GM12878 (cell line): Measurements from ENCODE around the gene ZBTB24. TPM values are rescaled to one million over a fixed set of nuclear protein-coding genes. Genes with fewer than 3 reads are reported as not detected.

Experiments
- ATAC-seq: fragments of 200-7000 bp; cut with Tn5 transposase; 3 replicates; pipeline ENCODE4 v1.9.1; 2020; ENCODE audit warnings: mild to moderate bottlenecking, moderate library complexity
- BruUV-seq: library from RNA; stranded (reverse); fragments of 400-500 nt; replicated peaks from 2 replicates; lab custom pipeline; 2021; lab: Mats Ljungman, UMichigan
- CTCF ChIA-PET: fragments of 300-600 bp; sonication (Branson Sonifier 250); formaldehyde crosslinking; extraction: SDS; loops from one replicate; lab custom pipeline; 2021; ENCODE audit warnings: inconsistent platforms; lab: Yijun Ruan, JAX
- POLR2A ChIA-PET: fragments of 350-600 bp; formaldehyde crosslinking; extraction: SDS; loops from one replicate; lab custom pipeline; 2021; ENCODE audit warnings: inconsistent platforms; lab: Charles Lee
- RAD21 ChIA-PET: fragments of 300-600 bp; sonication (Branson Sonifier 250); formaldehyde crosslinking; loops from one replicate; lab custom pipeline; 2023; ENCODE audit warnings: antibody characterized with exemption; ENCODE audit not compliant: unreplicated experiment; lab: Charles Lee
- SMC1A ChIA-PET: fragments of 300-600 bp; sonication (Branson Sonifier 250); formaldehyde crosslinking; loops from one replicate; lab custom pipeline; 2023; ENCODE audit not compliant: unreplicated experiment, uncharacterized antibody; lab: Charles Lee
- DNase-seq: peaks from one replicate; pipeline ENCODE4 v3.0.0-alpha.2; 2011; ENCODE audit warnings: low read depth, low spot score
- FAIRE-seq: peaks from 3 replicates; lab custom pipeline; 2011; peaks lifted over from hg19 to GRCh38; lab: Jason Lieb, UNC
- H2AFZ ChIP-seq: 2 replicates; pipeline ENCODE4 v1.6.0; 2011; ENCODE audit warnings: low read depth, low read length, control low read depth; ENCODE audit not compliant: control insufficient read depth
- H3K27ac ChIP-seq: 2 replicates; pipeline ENCODE4 v1.5.1; 2011; ENCODE audit warnings: control low read depth; ENCODE audit not compliant: control insufficient read depth, insufficient read depth
- H3K27me3 ChIP-seq, 2 experiments: replicated peaks in 1 of 2; 2 replicates each; pipeline versions ENCODE4 v1.6.0 to v1.6.1; 2011; ENCODE audit warnings: low read length in 1 of 2; ENCODE audit not compliant: control insufficient read depth in 2 of 2, insufficient read depth in 2 of 2
- H3K36me3 ChIP-seq, 2 experiments: 2 replicates each; pipeline ENCODE4 v1.5.1; 2011; ENCODE audit warnings: low read length in 1 of 2; ENCODE audit not compliant: control insufficient read depth in 2 of 2, insufficient read depth in 2 of 2
- H3K4me1 ChIP-seq: 2 replicates; pipeline ENCODE4 v1.6.1; 2011; ENCODE audit warnings: mild to moderate bottlenecking, low read length, moderate library complexity, mixed read lengths; ENCODE audit not compliant: control insufficient read depth, insufficient read depth
- H3K4me2 ChIP-seq: 2 replicates; pipeline ENCODE4 v1.6.0; 2011; ENCODE audit warnings: control low read depth; ENCODE audit not compliant: control insufficient read depth, insufficient read depth
- H3K4me3 ChIP-seq: fragments of 200-600 bp; sonication (generic); 2 replicates; pipeline ENCODE4 v1.5.1; 2016
- H3K79me2 ChIP-seq: 2 replicates; pipeline ENCODE4 v1.6.0; 2011; ENCODE audit warnings: low read length; ENCODE audit not compliant: control insufficient read depth, insufficient read depth
- H3K9ac ChIP-seq: 2 replicates; pipeline ENCODE4 v1.8.0; 2011; ENCODE audit warnings: low read length, control low read depth, mixed read lengths; ENCODE audit not compliant: control insufficient read depth, insufficient read depth
- H3K9me3 ChIP-seq: replicated peaks from 3 replicates; pipeline ENCODE4 v1.5.1; 2011; ENCODE audit warnings: mild to moderate bottlenecking, low read length; ENCODE audit not compliant: control insufficient read depth, insufficient read depth
- H4K20me1 ChIP-seq: 2 replicates; pipeline ENCODE4 v1.6.0; 2011; ENCODE audit not compliant: control insufficient read depth, insufficient read depth
- CBFB ChIP-seq: IDR thresholded peaks from 2 replicates; pipeline ENCODE4 v1.6.1; 2016; ENCODE audit warnings: antibody characterized with exemption, low read depth
- CEBPB ChIP-seq, 2 experiments: fragments of 150-350 bp in 1 of 2; IDR thresholded peaks; 2 replicates each; pipeline ENCODE4 v1.6.1; 2012 to 2014; ENCODE audit warnings: low read depth in 2 of 2, low read length in 2 of 2, borderline replicate concordance in 1 of 2, inconsistent platforms in 1 of 2
- IRF4 ChIP-seq: IDR thresholded peaks from 2 replicates; pipeline ENCODE4 v1.6.1; 2011; ENCODE audit warnings: low read depth, low read length
- JUNB ChIP-seq: IDR thresholded peaks from 2 replicates; pipeline ENCODE4 v1.6.1; 2016; ENCODE audit warnings: antibody characterized with exemption, mild to moderate bottlenecking
- LARP7 ChIP-seq: fragments of 450-650 bp; IDR thresholded peaks from 2 replicates; pipeline ENCODE4 v1.6.1; 2017; ENCODE audit warnings: mild to moderate bottlenecking
- NBN ChIP-seq: fragments of 450-650 bp; IDR thresholded peaks from 2 replicates; pipeline ENCODE4 v1.6.1; 2016
- NFYA ChIP-seq: IDR thresholded peaks from 2 replicates; pipeline ENCODE4 v1.6.1; 2011; ENCODE audit warnings: low read depth, mild to moderate bottlenecking, low read length, improper control_type of control experiment, borderline replicate concordance
- PAX5 ChIP-seq: IDR thresholded peaks from 2 replicates; pipeline ENCODE4 v1.6.1; 2011; ENCODE audit warnings: low read depth, low read length, borderline replicate concordance
- RB1 ChIP-seq: fragments of 450-650 bp; formaldehyde crosslinking; IDR thresholded peaks from 2 replicates; pipeline ENCODE4 v1.6.1; 2017; ENCODE audit warnings: mild to moderate bottlenecking, borderline replicate concordance
- SMC3 ChIP-seq: IDR thresholded peaks from 2 replicates; pipeline ENCODE4 v1.6.1; 2011; ENCODE audit warnings: low read length, improper control_type of control experiment, borderline replicate concordance
- ZNF384 ChIP-seq: IDR thresholded peaks from 2 replicates; pipeline ENCODE4 v1.6.1; 2012; ENCODE audit warnings: low read depth, mild to moderate bottlenecking, low read length, improper control_type of control experiment, borderline replicate concordance
- WGBS: methylation state at CpG from one replicate; pipeline ENCODE4 v1.1.6; 2016; ENCODE audit warnings: low lambda C conversion rate; ENCODE audit not compliant: insufficient replicate concordance, insufficient coverage; ENCODE audit errors: missing lambda C conversion rate; 5-methylcytosine and 5-hydroxymethylcytosine counted together
- in situ Hi-C: fragments of 300-500 bp; cut with MboI; formaldehyde crosslinking; loops from 9 replicates; pipeline ENCODE4 v1.14.3; 2018; ENCODE audit warnings: mixed read lengths
- intact Hi-C: fragments of 100-400 bp; cut with micrococcal nuclease; formaldehyde crosslinking; loops from one replicate; pipeline ENCODE4 v1.14.2; 2022; ENCODE audit not compliant: unreplicated experiment
- polyA plus RNA-seq, 11 experiments: library from polyadenylated mRNA; depleted of rRNA in 4 of 11; unstranded in 6 of 11; stranded (reverse) in 5 of 11; fragments of >200 nt; fragmentation: Nextera tagmentation in 4 of 11; fragmentation: Illumina TruSeq in 1 of 11; extraction: Ambion mirVana in 4 of 11; extraction: Trizol in 1 of 11; gene quantifications; 1 replicate in 1 of 11; 2 replicates in 10 of 11; pipeline versions ENCODE4 v1.2.1 to v1.2.3, GENCODE V29; 2011 to 2016; ENCODE audit warnings: inconsistent platforms in 2 of 11, missing spikeins in 2 of 11, low read depth in 1 of 11
- total RNA-seq, 4 experiments: library from RNA; depleted of rRNA in 3 of 4; stranded (reverse); fragments of >200 nt in 3 of 4; fragmentation: Illumina TruSeq in 1 of 4; extraction: Trizol in 1 of 4; gene quantifications; 2 replicates each; pipeline versions ENCODE4 v1.2.1 to v1.2.3, GENCODE V29; 2013 to 2021
- TF ChIP-seq, protein P1 (sequence below): fragments of 450-650 bp; formaldehyde crosslinking; IDR thresholded peaks from 2 replicates; pipeline ENCODE4 v1.5.0; 2022; ENCODE audit warnings: mild to moderate bottlenecking, missing genetic modification characterization
- TF ChIP-seq, protein P2 (sequence below): IDR thresholded peaks from 2 replicates; pipeline ENCODE4 v1.6.1; 2012; ENCODE audit warnings: improper control_type of control experiment, low read depth, low read length; ENCODE audit not compliant: insufficient replicate concordance
- TF ChIP-seq, protein P3 (sequence below): IDR thresholded peaks from 2 replicates; pipeline ENCODE4 v1.6.1; 2011; ENCODE audit warnings: mild to moderate bottlenecking, low read depth, low read length, moderate library complexity; ENCODE audit not compliant: insufficient replicate concordance

ZBTB24 gene
- total and polyA plus RNA-seq, 10 of the 15 experiments (the other 5 are each of a cell fraction or from before 2014, with no cell fraction given) = 2.9 to 17.7 (median 8.5) TPM

DNA sequence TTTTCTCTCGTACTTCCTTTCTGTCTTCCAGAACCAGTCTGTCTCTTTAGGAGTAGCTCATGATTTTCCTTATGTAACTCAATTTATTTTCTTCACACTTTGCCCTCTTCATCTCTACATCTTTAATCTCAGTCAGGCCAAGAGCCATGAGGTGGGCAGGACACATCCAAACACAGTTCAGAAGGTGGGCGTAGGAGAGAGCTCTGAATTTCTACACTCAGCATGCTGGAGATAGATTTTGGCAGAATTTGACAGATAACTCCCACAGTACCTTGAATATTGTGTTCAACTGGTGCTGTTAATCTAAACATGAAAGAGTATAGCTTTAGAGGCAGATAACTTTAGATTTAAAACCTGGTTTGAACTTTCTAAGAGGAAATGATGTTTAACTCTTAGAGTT is 23.8 kb upstream of the ZBTB24 start:
- in situ Hi-C loops = no loop called here
- POLR2A ChIA-PET = no interaction called here
- TF ChIP-seq IRF4 (no peak), JUNB (no peak), SMC3 (no peak), NBN (no peak), CEBPB (IDR thresholded peaks at IDR 0.05; ENCODE audit: borderline replicate concordance in 1 of 2, low read depth in 2 of 2, low read length in 2 of 2) (no peak), NFYA (no peak), PAX5 (no peak), ZNF384 (no peak), CBFB (no peak), RB1 (no peak), LARP7 (no peak)
- TF ChIP-seq, protein P1, sequence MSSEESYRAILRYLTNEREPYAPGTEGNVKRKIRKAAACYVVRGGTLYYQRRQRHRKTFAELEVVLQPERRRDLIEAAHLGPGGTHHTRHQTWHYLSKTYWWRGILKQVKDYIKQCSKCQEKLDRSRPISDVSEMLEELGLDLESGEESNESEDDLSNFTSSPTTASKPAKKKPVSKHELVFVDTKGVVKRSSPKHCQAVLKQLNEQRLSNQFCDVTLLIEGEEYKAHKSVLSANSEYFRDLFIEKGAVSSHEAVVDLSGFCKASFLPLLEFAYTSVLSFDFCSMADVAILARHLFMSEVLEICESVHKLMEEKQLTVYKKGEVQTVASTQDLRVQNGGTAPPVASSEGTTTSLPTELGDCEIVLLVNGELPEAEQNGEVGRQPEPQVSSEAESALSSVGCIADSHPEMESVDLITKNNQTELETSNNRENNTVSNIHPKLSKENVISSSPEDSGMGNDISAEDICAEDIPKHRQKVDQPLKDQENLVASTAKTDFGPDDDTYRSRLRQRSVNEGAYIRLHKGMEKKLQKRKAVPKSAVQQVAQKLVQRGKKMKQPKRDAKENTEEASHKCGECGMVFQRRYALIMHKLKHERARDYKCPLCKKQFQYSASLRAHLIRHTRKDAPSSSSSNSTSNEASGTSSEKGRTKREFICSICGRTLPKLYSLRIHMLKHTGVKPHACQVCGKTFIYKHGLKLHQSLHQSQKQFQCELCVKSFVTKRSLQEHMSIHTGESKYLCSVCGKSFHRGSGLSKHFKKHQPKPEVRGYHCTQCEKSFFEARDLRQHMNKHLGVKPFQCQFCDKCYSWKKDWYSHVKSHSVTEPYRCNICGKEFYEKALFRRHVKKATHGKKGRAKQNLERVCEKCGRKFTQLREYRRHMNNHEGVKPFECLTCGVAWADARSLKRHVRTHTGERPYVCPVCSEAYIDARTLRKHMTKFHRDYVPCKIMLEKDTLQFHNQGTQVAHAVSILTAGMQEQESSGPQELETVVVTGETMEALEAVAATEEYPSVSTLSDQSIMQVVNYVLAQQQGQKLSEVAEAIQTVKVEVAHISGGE = no peak
- TF ChIP-seq, protein P2, sequence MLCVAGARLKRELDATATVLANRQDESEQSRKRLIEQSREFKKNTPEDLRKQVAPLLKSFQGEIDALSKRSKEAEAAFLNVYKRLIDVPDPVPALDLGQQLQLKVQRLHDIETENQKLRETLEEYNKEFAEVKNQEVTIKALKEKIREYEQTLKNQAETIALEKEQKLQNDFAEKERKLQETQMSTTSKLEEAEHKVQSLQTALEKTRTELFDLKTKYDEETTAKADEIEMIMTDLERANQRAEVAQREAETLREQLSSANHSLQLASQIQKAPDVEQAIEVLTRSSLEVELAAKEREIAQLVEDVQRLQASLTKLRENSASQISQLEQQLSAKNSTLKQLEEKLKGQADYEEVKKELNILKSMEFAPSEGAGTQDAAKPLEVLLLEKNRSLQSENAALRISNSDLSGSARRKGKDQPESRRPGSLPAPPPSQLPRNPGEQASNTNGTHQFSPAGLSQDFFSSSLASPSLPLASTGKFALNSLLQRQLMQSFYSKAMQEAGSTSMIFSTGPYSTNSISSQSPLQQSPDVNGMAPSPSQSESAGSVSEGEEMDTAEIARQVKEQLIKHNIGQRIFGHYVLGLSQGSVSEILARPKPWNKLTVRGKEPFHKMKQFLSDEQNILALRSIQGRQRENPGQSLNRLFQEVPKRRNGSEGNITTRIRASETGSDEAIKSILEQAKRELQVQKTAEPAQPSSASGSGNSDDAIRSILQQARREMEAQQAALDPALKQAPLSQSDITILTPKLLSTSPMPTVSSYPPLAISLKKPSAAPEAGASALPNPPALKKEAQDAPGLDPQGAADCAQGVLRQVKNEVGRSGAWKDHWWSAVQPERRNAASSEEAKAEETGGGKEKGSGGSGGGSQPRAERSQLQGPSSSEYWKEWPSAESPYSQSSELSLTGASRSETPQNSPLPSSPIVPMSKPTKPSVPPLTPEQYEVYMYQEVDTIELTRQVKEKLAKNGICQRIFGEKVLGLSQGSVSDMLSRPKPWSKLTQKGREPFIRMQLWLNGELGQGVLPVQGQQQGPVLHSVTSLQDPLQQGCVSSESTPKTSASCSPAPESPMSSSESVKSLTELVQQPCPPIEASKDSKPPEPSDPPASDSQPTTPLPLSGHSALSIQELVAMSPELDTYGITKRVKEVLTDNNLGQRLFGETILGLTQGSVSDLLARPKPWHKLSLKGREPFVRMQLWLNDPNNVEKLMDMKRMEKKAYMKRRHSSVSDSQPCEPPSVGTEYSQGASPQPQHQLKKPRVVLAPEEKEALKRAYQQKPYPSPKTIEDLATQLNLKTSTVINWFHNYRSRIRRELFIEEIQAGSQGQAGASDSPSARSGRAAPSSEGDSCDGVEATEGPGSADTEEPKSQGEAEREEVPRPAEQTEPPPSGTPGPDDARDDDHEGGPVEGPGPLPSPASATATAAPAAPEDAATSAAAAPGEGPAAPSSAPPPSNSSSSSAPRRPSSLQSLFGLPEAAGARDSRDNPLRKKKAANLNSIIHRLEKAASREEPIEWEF = no peak
- TF ChIP-seq, protein P3, sequence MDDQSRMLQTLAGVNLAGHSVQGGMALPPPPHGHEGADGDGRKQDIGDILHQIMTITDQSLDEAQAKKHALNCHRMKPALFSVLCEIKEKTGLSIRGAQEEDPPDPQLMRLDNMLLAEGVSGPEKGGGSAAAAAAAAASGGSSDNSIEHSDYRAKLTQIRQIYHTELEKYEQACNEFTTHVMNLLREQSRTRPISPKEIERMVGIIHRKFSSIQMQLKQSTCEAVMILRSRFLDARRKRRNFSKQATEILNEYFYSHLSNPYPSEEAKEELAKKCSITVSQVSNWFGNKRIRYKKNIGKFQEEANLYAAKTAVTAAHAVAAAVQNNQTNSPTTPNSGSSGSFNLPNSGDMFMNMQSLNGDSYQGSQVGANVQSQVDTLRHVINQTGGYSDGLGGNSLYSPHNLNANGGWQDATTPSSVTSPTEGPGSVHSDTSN = no peak

More for the DNA sequence above, 23.8 kb upstream of the ZBTB24 start:
- Histone ChIP-seq H3K9ac (no peak overlapping the region), H4K20me1 (no peaks in the 10 kb centered on the region), H3K79me2 (no peaks in the 10 kb centered on the region), H3K4me1 (no peaks in the 10 kb centered on the region), H3K4me2 (no peak overlapping the region), H3K36me3 (no peaks in the 10 kb centered on the region), H3K4me3 (no peak overlapping the region), H3K27ac (no peak overlapping the region), H3K9me3 (no peaks in the 10 kb centered on the region; the same call in 2 of the 3 replicates), H3K27me3 (no peaks in the 10 kb centered on the region; a peak in 1 of 4 replicates), H2AFZ (no peak overlapping the region)
- SMC1A ChIA-PET = interaction anchor here (0.8 to 1.6 kb wide), 4 partner anchors 9 to 651 kb away, joined by 3 to 5 read pairs (median 4); no protein-coding TSS in a partner anchor
- FAIRE-seq = no peak
- WGBS = 10% methylated on average over 2 of the region's 2 CpGs
- ATAC-seq = no peak
- intact Hi-C loops = no loop called here
- RAD21 ChIA-PET = interaction anchor here (0.9 to 1.1 kb wide), 2 partner anchors 8 to 59 kb away, joined by 3 read pairs; no protein-coding TSS in a partner anchor
- no TSS peak for BruUV-seq
- CTCF ChIA-PET = interaction anchor here (1.3 kb wide), 1 partner anchor 533 kb away, joined by 3 read pairs; no protein-coding TSS in a partner anchor
- DNase-seq = no peak
